Choroid plexus epithelial cell (primary cell): ENCODE results near the gene MIS18A.

ENCODE experiments used
- DNase-seq: peaks from one replicate; pipeline ENCODE4 v3.0.0-alpha.2; 2010; ENCODE audit warnings: low read depth
- H3K4me3 ChIP-seq: 2 replicates; pipeline ENCODE4 v1.5.1; 2011; ENCODE audit warnings: low read depth, mild to moderate bottlenecking, control low read depth, low read length, moderate library complexity
- CTCF ChIP-seq: conservative IDR thresholded peaks from 2 replicates; pipeline ENCODE4 v1.5.1; 2011; ENCODE audit warnings: low read depth, mild to moderate bottlenecking, control low read depth, inconsistent platforms, low read length, moderate library complexity

The MIS18A gene

GRCh38 chr21:32306021-32306780 lies 27.4 kb upstream of the MIS18A start:
- peak; percentile 51 for TF ChIP-seq CTCF
- no peak overlapping the region for H3K4me3 ChIP-seq

GRCh38 chr21:32304998-32305397 lies 26.1 kb upstream of the MIS18A start:
- no peak for TF ChIP-seq CTCF
- DNase-seq, result no peak

More at GRCh38 chr21:32306021-32306780, 27.4 kb upstream of the MIS18A start:
- peak; percentile 43 for DNase-seq

GRCh38 chr21:32303385-32303784 lies 24.5 kb upstream of the MIS18A start:
- H3K4me3 ChIP-seq, result no peak overlapping the region
- no peak for TF ChIP-seq CTCF
- DNase-seq, result no peak

More at GRCh38 chr21:32304998-32305397, 26.1 kb upstream of the MIS18A start:
- no peak overlapping the region for H3K4me3 ChIP-seq

- DNase-seq, result no peak
- no peak for TF ChIP-seq CTCF
- H3K4me3 ChIP-seq, result no peak overlapping the region
These were observed 23.7 kb upstream of the MIS18A start for GRCh38 chr21:32302560-32302959.

- TF ChIP-seq CTCF, result no peak
- no peak for DNase-seq
- H3K4me3 ChIP-seq, result no peak overlapping the region
These were observed 22.7 kb upstream of the MIS18A start for GRCh38 chr21:32301596-32301995.

GRCh38 chr21:32300117-32300681 lies 21.4 kb upstream of the MIS18A start:
- no peak for TF ChIP-seq CTCF
- no peak overlapping the region for H3K4me3 ChIP-seq
- no peak for DNase-seq

GRCh38 chr21:32299695-32300094 lies 20.8 kb upstream of the MIS18A start:
- DNase-seq, result no peak
- no peak overlapping the region for H3K4me3 ChIP-seq
- TF ChIP-seq CTCF, result no peak
